OCI-LY7 (cell line): Measurements from ENCODE around the gene USH2A. TPM values are rescaled to one million over a fixed set of nuclear protein-coding genes. Genes with fewer than 3 reads are reported as not detected.

Experiments used
- BruUV-seq: library from RNA; stranded (reverse); fragments of 400-500 nt; replicated peaks from 2 replicates; lab custom pipeline; 2021; lab: Mats Ljungman, UMichigan
- CTCF ChIA-PET: fragments of 300-600 bp; sonication (Branson Sonifier 250); formaldehyde crosslinking; loops from one replicate; lab custom pipeline; 2022; ENCODE audit warnings: antibody characterized with exemption; ENCODE audit not compliant: unreplicated experiment; lab: Charles Lee
- POLR2A ChIA-PET: fragments of 300-600 bp; sonication (Branson Sonifier 250); formaldehyde crosslinking; loops from one replicate; lab custom pipeline; 2022; ENCODE audit warnings: antibody characterized with exemption; lab: Charles Lee
- DNase-seq: peaks from one replicate; pipeline ENCODE4 v3.0.0-alpha.2; 2015; ENCODE audit warnings: low spot score
- H2AFZ ChIP-seq: fragments of 200-600 bp; sonication (generic), shearing (Covaris generic); 2 replicates; pipeline ENCODE4 v1.6.1; 2014; ENCODE audit warnings: mild to moderate bottlenecking, antibody characterized with exemption, low read length, moderate library complexity
- H3K27ac ChIP-seq: fragments of 200-600 bp; sonication (generic); 2 replicates; pipeline ENCODE4 v1.5.1; 2014; ENCODE audit warnings: mixed run types, low read depth, mild to moderate bottlenecking, moderate library complexity, low read length, inconsistent platforms; ENCODE audit not compliant: poor library complexity, severe bottlenecking
- H3K36me3 ChIP-seq: fragments of 200-600 bp; sonication (generic); 2 replicates; pipeline ENCODE4 v1.6.1; 2014; ENCODE audit warnings: mild to moderate bottlenecking, antibody characterized with exemption, low read length, moderate library complexity, mixed read lengths; ENCODE audit not compliant: insufficient read depth
- H3K4me1 ChIP-seq: fragments of 200-600 bp; sonication (generic); 2 replicates; pipeline ENCODE4 v1.5.1; 2014; ENCODE audit warnings: mild to moderate bottlenecking, low read length; ENCODE audit not compliant: insufficient read depth, poor library complexity, severe bottlenecking
- H3K4me2 ChIP-seq: fragments of 200-600 bp; sonication (generic); 2 replicates; pipeline ENCODE4 v1.6.1; 2014; ENCODE audit warnings: mild to moderate bottlenecking, low read length
- H3K4me3 ChIP-seq: fragments of 200-600 bp; sonication (generic); 2 replicates; pipeline ENCODE4 v1.5.1; 2014; ENCODE audit warnings: mild to moderate bottlenecking, low read depth, low read length; ENCODE audit not compliant: poor library complexity, severe bottlenecking
- H3K79me2 ChIP-seq: fragments of 200-600 bp; sonication (generic); 2 replicates; pipeline ENCODE4 v1.6.1; 2016; ENCODE audit warnings: low read depth, mild to moderate bottlenecking, low read length, moderate library complexity, mixed read lengths; ENCODE audit not compliant: insufficient read depth
- H3K9me2 ChIP-seq: fragments of 200-600 bp; sonication (generic); 2 replicates; pipeline ENCODE4 v1.6.1; 2016; ENCODE audit warnings: mild to moderate bottlenecking, low read length, mixed read lengths; ENCODE audit not compliant: insufficient read depth
- H3K9me3 ChIP-seq: fragments of 200-600 bp; sonication (generic); 2 replicates; pipeline ENCODE4 v1.6.1; 2014; ENCODE audit warnings: mild to moderate bottlenecking, mixed run types, low read length, mixed read lengths
- H4K20me1 ChIP-seq: fragments of 200-600 bp; sonication (generic); 2 replicates; pipeline ENCODE4 v1.6.1; 2014; ENCODE audit warnings: mild to moderate bottlenecking, antibody characterized with exemption, low read length, moderate library complexity, mixed read lengths; ENCODE audit not compliant: insufficient read depth
- CTCF ChIP-seq: fragments of 200-600 bp; sonication (generic); conservative IDR thresholded peaks from 2 replicates; pipeline ENCODE4 v1.5.1; 2014; ENCODE audit warnings: mild to moderate bottlenecking, antibody characterized with exemption, low read length, moderate library complexity, mixed read lengths
- EZH2phosphoT487 ChIP-seq: fragments of 200-600 bp; sonication (generic); IDR thresholded peaks from 2 replicates; pipeline ENCODE4 v1.6.1; 2018; ENCODE audit warnings: low read depth, borderline replicate concordance, mild to moderate bottlenecking, mixed run types, antibody characterized with exemption, low read length, moderate library complexity, mixed read lengths
- intact Hi-C: fragments of 100-400 bp; cut with micrococcal nuclease; formaldehyde crosslinking; loops from one replicate; pipeline ENCODE4 v1.10.0; 2022; ENCODE audit not compliant: unreplicated experiment
- total RNA-seq, 2 experiments: library from RNA; depleted of rRNA in 1 of 2; stranded (reverse); fragments of >200 nt in 1 of 2; shearing (Covaris generic) in 1 of 2; gene quantifications; 2 replicates each; pipeline ENCODE4 v1.2.3, GENCODE V29; 2014 to 2022

Gene USH2A
- total RNA-seq, 2 experiments from 2014 or later, result not detected

- intact Hi-C loops, result no loop called here
- BruUV-seq, result no TSS peak
- ChIA-PET POLR2A (no interaction called here), CTCF (no interaction called here)
- Histone ChIP-seq H3K36me3 (no peaks in the 10 kb centered on the region), H3K9me3 (no peaks in the 10 kb centered on the region), H3K4me2 (no peak overlapping the region), H3K79me2 (no peaks in the 10 kb centered on the region), H3K4me3 (no peak overlapping the region), H2AFZ (no peak overlapping the region), H3K27ac (no peak overlapping the region), H3K9me2 (no peaks in the 10 kb centered on the region), H4K20me1 (no peaks in the 10 kb centered on the region), H3K4me1 (no peaks in the 10 kb centered on the region)
- TF ChIP-seq CTCF (no peak), EZH2phosphoT487 (no peak)
- no peak for DNase-seq
Measured at GRCh38 chr1:215648957-215649356, 774.3 kb downstream of the USH2A start.

- no peak for TF ChIP-seq EZH2phosphoT487
- no peak for TF ChIP-seq CTCF
- CTCF ChIA-PET, result no interaction called here
- Histone ChIP-seq H3K27ac (no peak overlapping the region), H3K4me2 (no peak overlapping the region), H3K36me3 (no peaks in the 10 kb centered on the region), H3K4me1 (no peaks in the 10 kb centered on the region), H2AFZ (no peak overlapping the region), H3K9me2 (no peaks in the 10 kb centered on the region), H3K9me3 (no peaks in the 10 kb centered on the region), H4K20me1 (no peaks in the 10 kb centered on the region), H3K79me2 (no peaks in the 10 kb centered on the region), H3K4me3 (no peak overlapping the region)
- intact Hi-C loops, result no loop called here
- BruUV-seq, result no TSS peak
- POLR2A ChIA-PET, result no interaction called here
- DNase-seq, result no peak
Measured at GRCh38 chr1:215647738-215648137, 775.5 kb downstream of the USH2A start.

- Histone ChIP-seq H2AFZ (no peak overlapping the region), H3K4me1 (no peaks in the 10 kb centered on the region), H3K36me3 (no peaks in the 10 kb centered on the region), H4K20me1 (no peaks in the 10 kb centered on the region), H3K79me2 (no peaks in the 10 kb centered on the region), H3K4me2 (no peak overlapping the region), H3K9me2 (no peaks in the 10 kb centered on the region), H3K9me3 (no peaks in the 10 kb centered on the region), H3K4me3 (no peak overlapping the region), H3K27ac (no peak overlapping the region)
- POLR2A ChIA-PET, result no interaction called here
- TF ChIP-seq CTCF (no peak), EZH2phosphoT487 (no peak)
- BruUV-seq, result no TSS peak
- CTCF ChIA-PET, result no interaction called here
- intact Hi-C loops, result no loop called here
- no peak for DNase-seq
Measured at GRCh38 chr1:215645861-215646260, 777.4 kb downstream of the USH2A start.
